Naive thymus-derived CD4-positive, alpha-beta T cell (primary cell): Measurements from ENCODE around the gene BCL7C. TPM values are rescaled to one million over a fixed set of nuclear protein-coding genes. Genes with fewer than 3 reads are reported as not detected.

ENCODE experiments used
- ATAC-seq: fragments of 150-1000 bp; cut with Tn5 transposase; 2 replicates; pipeline ENCODE4 v1.10.0; 2021; ENCODE audit warnings: mild to moderate bottlenecking, moderate library complexity
- CTCF ChIA-PET: fragments of 350-600 bp; sonication (Branson Sonifier 250); formaldehyde crosslinking; loops from one replicate; lab custom pipeline; 2021; ENCODE audit warnings: antibody characterized with exemption; lab: Charles Lee
- POLR2A ChIA-PET: fragments of 350-600 bp; sonication (Branson Sonifier 250); formaldehyde crosslinking; loops from one replicate; lab custom pipeline; 2021; ENCODE audit warnings: antibody characterized with exemption, inconsistent platforms; lab: Charles Lee
- DNase-seq, 9 donors: peaks; one replicate each; pipeline versions ENCODE4 v3.0.0 to v3.0.0-alpha.2; 2020 to 2022; ENCODE audit warnings: mixed read lengths in 1 of 9
- H3K27ac ChIP-seq: one replicate; pipeline ENCODE4 v1.7.0; 2013; ENCODE audit warnings: mild to moderate bottlenecking, low read depth, low read length, moderate library complexity
- H3K27me3 ChIP-seq, 2 donors: one replicate each; pipeline ENCODE4 v1.7.0; 2013; ENCODE audit warnings: low read length in 2 of 2, mild to moderate bottlenecking in 2 of 2, moderate library complexity in 2 of 2; ENCODE audit not compliant: control insufficient read depth in 2 of 2, insufficient read depth in 2 of 2
- H3K36me3 ChIP-seq, 3 experiments: 1 replicate in 2 of 3; 2 replicates in 1 of 3; pipeline ENCODE4 v1.7.0; 2013; ENCODE audit warnings: low read length in 3 of 3, mild to moderate bottlenecking in 3 of 3, moderate library complexity in 1 of 3; ENCODE audit not compliant: insufficient read depth in 3 of 3, control insufficient read depth in 2 of 3
- H3K4me1 ChIP-seq, 2 donors: one replicate each; pipeline ENCODE4 v1.7.0; 2013; ENCODE audit warnings: low read length in 2 of 2, mild to moderate bottlenecking in 2 of 2, moderate library complexity in 1 of 2; ENCODE audit not compliant: control insufficient read depth in 2 of 2, insufficient read depth in 2 of 2
- H3K4me3 ChIP-seq: 2 replicates; pipeline ENCODE4 v1.7.0; 2013; ENCODE audit warnings: mild to moderate bottlenecking, low read length
- H3K9me3 ChIP-seq, 3 experiments: 1 replicate in 2 of 3; 2 replicates in 1 of 3; pipeline ENCODE4 v1.7.0; 2013; ENCODE audit warnings: low read length in 3 of 3; ENCODE audit not compliant: control insufficient read depth in 2 of 3
- H3K27ac Mint-ChIP-seq, 9 donors: one replicate each; pipeline ENCODE4 v1.8.0; 2020 to 2022; ENCODE audit warnings: mixed read lengths in 9 of 9, mild to moderate bottlenecking in 8 of 9, moderate library complexity in 5 of 9, inconsistent platforms in 2 of 9
- H3K27me3 Mint-ChIP-seq, 5 donors: one replicate each; pipeline ENCODE4 v1.8.0; 2021 to 2022; ENCODE audit warnings: mixed read lengths in 5 of 5, mild to moderate bottlenecking in 1 of 5
- H3K36me3 Mint-ChIP-seq, 5 donors: one replicate each; pipeline ENCODE4 v1.8.0; 2020 to 2022; ENCODE audit warnings: mixed read lengths in 5 of 5, mild to moderate bottlenecking in 3 of 5, inconsistent platforms in 1 of 5
- H3K4me1 Mint-ChIP-seq, 7 donors: one replicate each; pipeline ENCODE4 v1.8.0; 2020 to 2022; ENCODE audit warnings: mixed read lengths in 7 of 7, mild to moderate bottlenecking in 3 of 7, inconsistent platforms in 1 of 7
- H3K4me3 Mint-ChIP-seq, 10 donors: one replicate each; pipeline ENCODE4 v1.8.0; 2020 to 2022; ENCODE audit warnings: mild to moderate bottlenecking in 10 of 10, mixed read lengths in 10 of 10, moderate library complexity in 6 of 10, inconsistent platforms in 2 of 10
- H3K9me3 Mint-ChIP-seq, 11 donors: one replicate each; pipeline ENCODE4 v1.8.0; 2020 to 2022; ENCODE audit warnings: mixed read lengths in 11 of 11, mild to moderate bottlenecking in 4 of 11, inconsistent platforms in 1 of 11, moderate library complexity in 1 of 11
- intact Hi-C, 2 donors: fragments of 100-400 bp; cut with micrococcal nuclease; formaldehyde crosslinking; loops; one replicate each; pipeline ENCODE4 v1.15.1; 2023
- polyA plus RNA-seq, 2 donors: library from polyadenylated mRNA; unstranded; fragments of 300-500 nt; fragmentation: Illumina TruSeq; gene quantifications; one replicate each; pipeline ENCODE4 v1.2.3, GENCODE V29; 2021
- total RNA-seq, 6 experiments: library from RNA in 5 of 6; stranded (reverse) in 5 of 6; gene quantifications; 1 replicate in 5 of 6; 2 replicates in 1 of 6; pipeline ENCODE4 v1.2.3 and lab custom pipeline; 2021 to 2026

The BCL7C gene
- total and polyA plus RNA-seq, 7 experiments from 2014 or later = 17.2 to 31.4 (median 22.7) TPM

GRCh38 chr16:30900588-30900987 is 6.7 kb upstream of the BCL7C start:
- ATAC-seq = no peak
- H3K9me3 Mint-ChIP-seq = peaks cover 0 to 5% (median 0%) of the 10 kb centered on the region in 11 donors

GRCh38 chr16:30899794-30900193 is 5.9 kb upstream of the BCL7C start:
- peaks cover 34 to 60% (median 50%) of the 10 kb centered on the region in 7 donors for H3K4me1 Mint-ChIP-seq
- no peak overlapping the region for H3K4me3 Mint-ChIP-seq
- intact Hi-C loops = loop anchor here (5.0 kb wide), 2 partner anchors 37 to 137 kb away; partner anchors contain the start of genes CFAP119 (in 2 of the 2) and RNF40 (in 2 of the 2)

More at GRCh38 chr16:30900588-30900987, 6.7 kb upstream of the BCL7C start:
- CTCF ChIA-PET = interaction anchor here (0.7 to 4.1 kb wide), 5 partner anchors 27 to 1209 kb away, joined by 3 to 54 read pairs (median 4); no protein-coding TSS in a partner anchor
- H3K4me1 Mint-ChIP-seq = peaks cover 31 to 52% (median 42%) of the 10 kb centered on the region in 7 donors
- no peak for DNase-seq
- H3K4me3 Mint-ChIP-seq = peak overlapping the region in 4 of 10 donors; percentile 65 to 87 (median 74)
- H3K27ac ChIP-seq = no peak overlapping the region
- intact Hi-C loops = loop anchor here in 1 of 2 donors (5.0 kb wide), 1 partner anchor 138 kb away; the partner anchor contains the start of genes CFAP119 and RNF40
- H3K9me3 ChIP-seq = peaks cover 0 to 3% (median 0%) of the 10 kb centered on the region in 3 experiments
- H3K36me3 ChIP-seq = no peaks in the 10 kb centered on the region
- H3K4me3 ChIP-seq = no peak overlapping the region
- no peaks in the 10 kb centered on the region for H3K27me3 Mint-ChIP-seq
- POLR2A ChIA-PET = interaction anchor here (0.6 to 4.3 kb wide), 9 partner anchors 8 to 339 kb away, joined by 3 to 67 read pairs (median 5); partner anchors contain the start of genes BCL7C, FUS and ZNF689
- peak overlapping the region in 3 of 9 donors; percentile 67 to 80 (median 77) for H3K27ac Mint-ChIP-seq
- peaks cover 0 to 4% (median 0%) of the 10 kb centered on the region in 5 donors for H3K36me3 Mint-ChIP-seq
- H3K4me1 ChIP-seq = peaks cover 32 to 51% of the 10 kb centered on the region in 2 donors
- H3K27me3 ChIP-seq = no peaks in the 10 kb centered on the region

GRCh38 chr16:30896889-30897733 is 3.2 kb upstream of the BCL7C start:
- Histone ChIP-seq H3K27me3 (no peaks in the 10 kb centered on the region), H3K4me3 (no peak overlapping the region), H3K36me3 (no peaks in the 10 kb centered on the region), H3K9me3 (no peaks in the 10 kb centered on the region), H3K4me1 (peaks cover 31 to 44% of the 10 kb centered on the region in 2 donors), H3K27ac (peak overlapping the region; percentile 60)
- Mint-ChIP-seq H3K27ac (peak overlapping the region; percentile 68 to 92 (median 84)), H3K4me1 (peaks cover 32 to 59% (median 51%) of the 10 kb centered on the region in 7 donors), H3K9me3 (no peaks in the 10 kb centered on the region), H3K36me3 (peaks cover 0 to 3% (median 0%) of the 10 kb centered on the region in 5 donors), H3K4me3 (peak overlapping the region; percentile 49 to 86 (median 74)), H3K27me3 (no peaks in the 10 kb centered on the region)
- DNase-seq (peak in 8 of 9 donors; percentile 59 to 77 (median 68)), ATAC-seq (peak; percentile 74)
- intact Hi-C loops = loop anchor here (1.0 to 5.0 kb wide), 7 partner anchors 22 to 136 kb away; partner anchors contain the start of genes CFAP119 (in 1 of the 2), FBXL19 (in 1 of the 2), RNF40 (in 1 of the 2) and SETD1A (in 1 of the 2)
- POLR2A ChIA-PET = interaction anchor here (0.6 to 4.6 kb wide), 6 partner anchors 22 to 607 kb away, joined by 3 to 33 read pairs (median 4); partner anchors contain the start of genes ARMC5 and STX4
- CTCF ChIA-PET = interaction anchor here (1.5 kb wide), 1 partner anchor 24 kb away, joined by 4 read pairs; no protein-coding TSS in a partner anchor

More at GRCh38 chr16:30899794-30900193, 5.9 kb upstream of the BCL7C start:
- no peak overlapping the region for H3K4me3 ChIP-seq
- H3K27ac Mint-ChIP-seq = peak overlapping the region in 1 of 9 donors; percentile 77
- no peak for ATAC-seq
- no peak for DNase-seq
- CTCF ChIA-PET = interaction anchor here (3.8 to 4.1 kb wide), 2 partner anchors 26 to 55 kb away, joined by 23 to 54 read pairs; no protein-coding TSS in a partner anchor
- POLR2A ChIA-PET = interaction anchor here (3.3 to 4.3 kb wide), 2 partner anchors 24 to 55 kb away, joined by 25 to 67 read pairs; no protein-coding TSS in a partner anchor
- H3K36me3 Mint-ChIP-seq = peaks cover 0 to 4% (median 0%) of the 10 kb centered on the region in 5 donors
- H3K9me3 ChIP-seq = peaks cover 0 to 3% (median 0%) of the 10 kb centered on the region in 3 experiments
- H3K4me1 ChIP-seq = peaks cover 33 to 53% of the 10 kb centered on the region in 2 donors
- H3K9me3 Mint-ChIP-seq = peaks cover 0 to 5% (median 0%) of the 10 kb centered on the region in 11 donors
- H3K27me3 ChIP-seq = no peaks in the 10 kb centered on the region
- H3K36me3 ChIP-seq = no peaks in the 10 kb centered on the region
- no peaks in the 10 kb centered on the region for H3K27me3 Mint-ChIP-seq
- no peak overlapping the region for H3K27ac ChIP-seq

- intact Hi-C loops = loop anchor here (2.0 to 5.0 kb wide), 3 partner anchors 34 to 134 kb away; partner anchors contain the start of genes CFAP119 (in 1 of the 2), RNF40 (in 1 of the 2) and SETD1A (in 1 of the 2)
- no peaks in the 10 kb centered on the region for H3K27me3 ChIP-seq
- Mint-ChIP-seq H3K36me3 (peaks cover 0 to 5% (median 0%) of the 10 kb centered on the region in 5 donors), H3K27me3 (no peaks in the 10 kb centered on the region), H3K27ac (peak within 1 kb of the TSS; percentile 80 to 94 (median 84)), H3K4me1 (peaks cover 32 to 60% (median 51%) of the 10 kb centered on the region in 7 donors), H3K4me3 (peak within 1 kb of the TSS; percentile 77 to 93 (median 83)), H3K9me3 (no peaks in the 10 kb centered on the region)
- ATAC-seq = no peak
- POLR2A ChIA-PET = interaction anchor here (0.8 to 4.6 kb wide), 5 partner anchors 8 to 91 kb away, joined by 3 to 33 read pairs (median 5); no protein-coding TSS in a partner anchor
- H3K9me3 ChIP-seq = no peaks in the 10 kb centered on the region
- H3K27ac ChIP-seq = peak within 1 kb of the TSS; percentile 60
- CTCF ChIA-PET = interaction anchor here (1.5 kb wide), 1 partner anchor 24 kb away, joined by 4 read pairs; no protein-coding TSS in a partner anchor
- peaks cover 0 to 1% (median 0%) of the 10 kb centered on the region in 3 experiments for H3K36me3 ChIP-seq
- no peak for DNase-seq
- H3K4me3 ChIP-seq = no peak within 1 kb of the TSS
- H3K4me1 ChIP-seq = peaks cover 29 to 40% of the 10 kb centered on the region in 2 donors
These were observed 2.5 kb upstream of the BCL7C start, which contains the start of gene CTF1 for GRCh38 chr16:30896261-30896888. Gene CTF1, plus strand, starts transcription at chr16:30896614. Its CDS starts 30 bp downstream, at chr16:30896644.

GRCh38 chr16:30895627-30896260 is 1.9 kb upstream of the BCL7C start:
- no peak overlapping the region for H3K4me3 ChIP-seq
- ChIA-PET POLR2A (interaction anchor here (0.5 to 4.6 kb wide), 7 partner anchors 9 to 90 kb away, joined by 3 to 33 read pairs (median 5); no protein-coding TSS in a partner anchor), CTCF (interaction anchor here (1.5 kb wide), 1 partner anchor 25 kb away, joined by 4 read pairs; no protein-coding TSS in a partner anchor)
- DNase-seq = peak in 2 of 9 donors; percentile 10 to 28
- Mint-ChIP-seq H3K4me1 (peaks cover 26 to 56% (median 47%) of the 10 kb centered on the region in 7 donors), H3K27me3 (no peaks in the 10 kb centered on the region), H3K27ac (peak overlapping the region; percentile 50 to 94 (median 84)), H3K4me3 (peak overlapping the region; percentile 26 to 93 (median 83)), H3K9me3 (no peaks in the 10 kb centered on the region), H3K36me3 (peaks cover 0 to 7% (median 0%) of the 10 kb centered on the region in 5 donors)
- H3K36me3 ChIP-seq = peaks cover 0 to 4% (median 0%) of the 10 kb centered on the region in 3 experiments
- H3K4me1 ChIP-seq = peaks cover 25 to 34% of the 10 kb centered on the region in 2 donors
- H3K27ac ChIP-seq = peak overlapping the region; percentile 60
- no peaks in the 10 kb centered on the region for H3K9me3 ChIP-seq
- intact Hi-C loops = loop anchor here (2.0 to 5.0 kb wide), 4 partner anchors 33 to 563 kb away; partner anchors contain the start of genes ARMC5 (in 1 of the 2), CFAP119 (in 1 of the 2), RNF40 (in 1 of the 2) and SETD1A (in 1 of the 2)
- ATAC-seq = no peak
- H3K27me3 ChIP-seq = no peaks in the 10 kb centered on the region
